NCI-H524 treated with DMSO at 0.1 percent for 48 hours (cell line): ENCODE results near the gene SLC23A2.

Experiments
- DNase-seq: peaks from one replicate; lab custom pipeline; 2025; lab: John Stamatoyannopoulos, UW

SLC23A2 gene

DNA sequence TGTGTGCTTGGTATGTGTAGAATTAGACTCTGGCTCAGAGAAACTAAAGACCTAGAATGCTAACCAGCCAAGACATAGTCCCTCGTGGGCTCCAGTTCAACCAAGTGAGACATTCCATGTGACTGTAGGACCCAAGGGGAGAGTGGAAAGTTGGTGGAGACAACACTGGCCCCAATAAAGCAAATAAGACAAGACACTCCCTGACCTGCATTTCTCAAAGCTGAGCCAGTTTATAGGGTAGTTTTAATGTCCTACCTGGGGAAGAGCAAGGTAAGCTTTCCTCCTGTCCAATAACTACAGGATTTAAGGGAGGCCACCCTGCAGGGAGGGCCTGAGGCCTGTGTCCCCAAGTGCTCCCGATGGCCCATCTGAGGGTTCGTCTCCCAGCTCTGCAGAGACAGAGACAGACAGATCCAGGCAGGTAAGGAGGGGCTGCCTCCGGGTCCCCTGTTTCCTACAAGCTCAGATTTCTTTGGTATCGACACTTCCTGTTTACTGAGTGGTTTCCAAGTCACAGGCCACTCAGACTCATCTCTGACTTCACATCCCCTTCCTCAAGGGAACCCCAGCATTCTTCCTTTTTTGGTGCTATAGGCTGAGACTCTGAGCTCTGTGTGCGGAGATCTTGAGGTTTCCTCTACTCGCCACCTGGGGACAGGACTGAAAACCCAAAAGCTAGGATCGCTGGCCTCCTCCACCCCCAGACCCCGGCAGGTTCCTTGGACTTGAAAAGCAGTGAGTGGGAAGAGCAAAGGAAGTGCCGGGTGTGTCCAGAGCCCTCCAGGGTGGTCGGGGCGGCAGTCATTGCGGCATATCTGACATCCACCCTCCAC lies 187.2 kb downstream of the SLC23A2 start:
- no peak for DNase-seq

DNA sequence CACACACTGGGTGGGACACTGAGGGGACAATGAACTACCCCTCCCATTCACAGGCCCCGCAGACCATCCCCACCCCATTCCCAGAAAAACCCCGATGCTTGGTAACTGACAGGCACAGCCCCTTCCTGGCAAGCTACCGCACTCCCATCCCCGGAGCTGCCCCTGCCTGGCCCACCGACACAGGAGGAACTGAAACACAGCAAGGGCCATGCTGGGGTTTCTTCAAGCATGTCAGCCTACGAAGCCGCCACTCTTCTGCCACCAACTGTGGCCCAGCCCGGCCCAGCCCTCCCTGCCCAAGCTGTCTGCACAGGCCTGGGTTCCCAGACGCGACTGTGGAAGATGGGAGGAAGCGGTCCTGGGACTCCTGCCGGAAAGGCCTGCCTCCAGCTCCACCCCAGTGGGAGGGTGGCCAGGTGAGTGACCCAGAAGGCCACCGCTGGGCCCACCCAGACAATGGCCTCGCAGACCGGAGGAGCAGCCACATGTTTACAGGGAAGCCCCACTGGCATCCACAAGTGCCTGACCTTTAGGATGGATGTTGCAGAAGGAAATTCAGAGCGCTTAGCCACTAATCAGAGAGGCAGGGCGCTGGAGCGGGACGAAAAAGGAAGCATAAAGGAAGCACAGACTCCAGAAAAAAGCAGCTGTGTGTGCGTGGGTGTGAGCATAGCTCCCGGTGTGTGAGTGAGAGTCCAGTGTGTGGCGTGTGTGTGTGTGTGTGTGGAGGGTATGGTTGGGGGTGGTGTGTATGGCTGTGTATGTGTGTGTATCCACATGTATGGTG lies 188.0 kb downstream of the SLC23A2 start:
- no peak for DNase-seq

DNA sequence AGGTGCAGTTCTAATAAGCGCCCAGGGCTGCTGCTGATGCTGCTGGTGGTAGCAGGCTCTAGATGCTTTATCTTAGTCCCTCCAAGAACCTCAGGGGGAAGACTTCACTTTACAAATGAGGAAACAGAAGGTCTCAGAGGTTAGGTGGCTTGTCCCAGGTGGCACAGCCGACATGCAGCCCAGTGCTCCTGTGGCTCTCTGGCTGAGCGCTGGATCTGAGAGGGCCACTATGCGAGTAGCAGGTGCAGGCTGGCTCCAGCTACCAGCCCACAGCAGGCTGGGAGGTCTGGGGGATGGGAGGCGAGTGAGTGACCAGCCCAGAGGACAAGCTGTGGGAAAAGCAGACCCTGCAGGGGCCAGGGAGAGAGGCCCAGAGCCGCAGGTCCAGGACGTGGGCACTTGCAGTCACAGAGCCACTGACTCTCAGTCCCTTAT lies 188.7 kb downstream of the SLC23A2 start:
- DNase-seq = no peak

DNA sequence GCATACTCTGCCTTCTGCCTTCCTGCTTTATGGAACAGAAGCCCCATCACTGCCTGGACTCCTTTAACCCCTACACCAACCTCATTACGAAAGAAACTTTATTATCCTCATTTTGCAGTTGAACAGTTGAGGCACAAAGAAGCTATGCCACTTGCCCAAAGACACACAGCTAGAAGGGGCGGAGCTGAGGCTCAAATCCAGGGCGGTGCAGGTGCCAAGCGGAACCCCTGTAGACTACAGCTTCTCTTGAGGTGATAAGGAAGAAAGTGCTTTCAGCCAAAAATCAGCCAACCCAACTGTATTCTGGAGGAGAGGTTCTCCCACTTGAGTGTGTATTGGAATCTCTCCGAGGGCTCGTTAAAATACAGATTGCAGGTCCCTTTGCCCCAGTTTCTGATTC lies 189.1 kb downstream of the SLC23A2 start:
- no peak for DNase-seq

DNA sequence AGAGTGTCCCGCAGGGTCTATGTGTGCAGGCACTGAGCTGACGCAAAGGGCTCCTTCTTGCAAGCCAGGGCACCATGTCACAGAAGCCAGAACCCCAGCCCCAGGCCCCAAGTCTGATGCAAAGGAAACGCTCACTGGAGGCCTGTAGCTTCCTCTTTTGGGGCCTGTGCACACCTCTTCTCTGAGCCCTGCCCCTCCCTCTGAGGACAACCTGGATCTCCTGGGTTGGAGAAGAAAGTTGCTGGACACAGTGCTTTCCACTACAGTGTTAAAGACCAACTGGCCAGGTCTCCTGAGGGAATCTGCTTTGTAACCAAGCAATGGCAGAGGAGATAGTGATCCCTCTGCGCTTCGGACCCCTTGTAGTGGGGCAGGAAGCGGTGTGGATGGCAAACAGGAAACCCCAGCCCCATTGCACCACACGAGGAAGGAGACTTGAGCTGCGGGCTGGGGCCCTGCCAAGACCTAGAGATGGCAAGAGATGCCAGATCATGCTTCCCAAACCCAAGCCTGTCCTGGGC lies 189.6 kb downstream of the SLC23A2 start:
- DNase-seq = no peak

DNA sequence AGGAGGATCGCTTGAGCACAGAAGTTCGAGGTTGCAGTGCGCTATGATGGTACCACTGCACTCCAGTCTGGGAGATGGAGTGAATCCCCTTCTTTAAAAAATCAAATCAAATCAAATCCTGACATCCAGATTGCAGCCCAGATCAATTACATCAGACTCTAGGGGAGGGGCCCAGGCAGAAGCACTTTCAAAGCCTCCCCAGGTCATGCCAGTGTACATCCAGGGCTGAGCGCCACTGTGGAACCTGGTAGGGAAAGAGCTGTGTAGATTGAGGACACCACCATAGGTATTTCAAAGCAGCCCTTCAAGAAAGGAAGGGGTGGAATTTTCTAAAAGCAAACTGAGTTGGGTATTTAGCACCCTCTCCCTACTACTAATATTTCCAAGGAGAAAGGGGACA lies 190.1 kb downstream of the SLC23A2 start:
- DNase-seq = no peak

DNA sequence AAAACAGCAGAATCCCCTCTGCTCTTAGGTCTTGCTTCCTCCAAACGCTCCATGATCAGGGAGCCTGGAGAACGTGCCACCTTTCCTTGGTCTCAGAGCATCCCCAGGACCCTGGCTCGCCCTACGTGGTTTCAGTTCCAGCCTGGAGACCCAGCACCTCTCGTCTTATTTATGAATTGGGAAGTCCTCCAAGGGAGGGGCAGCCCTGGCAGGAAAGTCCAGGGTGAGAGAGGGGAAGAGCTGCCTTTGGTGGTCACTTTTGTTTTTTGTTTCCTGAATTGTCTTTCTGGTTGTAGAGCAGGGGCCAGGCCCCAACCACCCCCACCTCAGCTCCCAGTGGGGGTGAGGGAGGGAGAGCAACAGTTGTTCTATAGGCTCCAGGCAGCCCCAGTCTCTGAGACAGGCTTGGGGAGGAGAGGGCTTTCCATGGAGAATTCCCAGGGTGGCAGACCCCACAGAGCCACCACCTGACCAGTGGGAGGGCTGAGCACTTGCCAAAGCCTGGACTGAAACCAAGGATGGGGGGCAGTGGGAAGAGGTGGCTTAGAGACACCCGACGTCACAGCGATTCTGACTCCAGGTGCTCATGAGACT lies 190.8 kb downstream of the SLC23A2 start:
- DNase-seq = no peak

DNA sequence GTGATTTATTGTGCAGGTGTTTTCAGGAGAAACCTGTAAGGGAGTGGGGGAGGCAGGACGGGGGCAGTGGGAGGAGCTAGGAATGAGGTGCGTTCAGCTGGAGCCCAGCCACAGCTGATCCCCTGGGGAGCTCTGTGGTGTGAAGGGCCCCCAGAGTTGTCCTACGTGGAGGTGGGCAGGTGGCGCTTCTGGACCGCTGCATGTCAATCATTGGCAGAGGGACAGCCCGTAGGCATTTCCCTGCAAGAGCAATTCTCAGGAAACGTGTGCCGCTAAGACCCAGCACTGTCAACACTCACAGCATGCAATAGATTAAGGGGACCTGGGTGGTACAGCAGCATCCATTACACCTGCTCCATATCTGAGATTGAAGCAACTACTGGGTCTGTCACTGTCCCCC lies 191.6 kb downstream of the SLC23A2 start:
- DNase-seq = no peak

DNA sequence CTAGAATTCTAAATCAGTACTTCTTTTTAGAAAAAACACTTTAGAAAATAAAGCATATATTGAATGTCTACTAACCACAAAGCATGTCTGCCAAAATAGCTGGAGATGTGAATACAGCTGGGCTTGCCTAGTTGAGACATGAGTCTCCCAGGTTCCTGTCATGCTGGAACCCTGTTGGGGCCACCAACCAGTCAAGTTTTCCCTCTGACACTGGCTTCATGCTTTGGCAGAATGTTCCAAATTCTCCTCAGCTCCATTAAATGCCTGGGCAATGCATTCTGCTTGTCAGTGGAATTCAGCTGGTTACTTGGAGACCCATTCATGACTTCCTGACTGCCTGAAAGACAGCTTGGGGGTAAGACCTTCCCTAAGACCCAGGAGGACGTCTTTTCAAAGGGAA lies 192.4 kb downstream of the SLC23A2 start:
- DNase-seq = no peak

DNA sequence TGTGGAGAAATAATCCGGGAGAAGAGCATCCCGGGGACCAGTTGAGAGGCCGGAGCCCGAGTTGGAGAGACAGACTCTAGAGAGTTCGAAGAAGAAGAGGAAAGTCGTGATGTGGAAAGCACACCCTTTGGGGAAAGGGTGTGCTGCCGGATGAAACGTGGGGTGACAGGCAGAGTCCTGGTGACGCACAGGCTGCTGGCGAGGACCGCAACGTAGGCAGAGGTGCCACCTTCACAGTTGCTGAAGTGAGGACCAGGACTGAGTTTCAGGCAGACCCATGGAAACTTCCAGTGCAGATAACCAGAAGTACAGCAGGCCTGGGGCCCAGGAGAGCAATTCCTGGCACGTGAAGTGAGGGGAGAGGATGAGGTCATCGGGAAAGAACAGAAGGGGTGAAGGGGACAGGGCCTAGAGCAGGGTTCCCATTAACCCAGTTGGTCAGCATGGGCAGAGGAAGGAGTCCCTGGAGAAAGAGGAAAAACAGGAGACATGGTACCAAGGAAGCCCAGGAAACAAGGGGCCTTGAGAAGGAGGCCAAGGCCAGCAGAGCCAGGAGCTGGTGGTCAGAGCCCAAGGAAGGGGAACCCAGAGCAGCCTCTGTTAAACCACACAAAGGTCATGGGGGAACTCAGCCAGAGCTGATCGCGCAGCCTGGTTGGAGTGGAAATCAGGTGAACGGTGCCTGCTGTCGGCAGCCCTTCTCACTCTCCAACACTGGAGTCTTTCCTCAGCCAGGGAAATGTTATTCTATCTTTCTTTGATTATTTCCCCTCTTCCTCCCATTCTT lies 195.5 kb downstream of the SLC23A2 start:
- no peak for DNase-seq

DNA sequence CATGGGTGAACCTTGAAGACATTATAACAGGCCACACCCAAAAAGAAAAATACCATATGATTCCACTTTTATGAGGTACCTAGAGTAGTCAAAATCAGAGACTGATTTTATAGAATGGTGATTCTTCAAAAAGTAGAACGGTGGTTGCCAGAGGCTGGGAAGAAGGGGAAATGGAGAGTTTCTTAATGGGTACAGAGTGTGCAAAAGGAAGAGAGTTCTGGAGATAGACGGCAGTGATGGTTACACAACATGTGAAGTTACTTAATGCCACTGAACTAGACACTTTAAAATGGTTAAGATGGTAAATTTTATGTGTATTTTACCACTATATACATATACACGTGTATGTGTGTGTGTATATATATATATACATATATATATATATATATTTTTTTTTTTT lies 198.8 kb downstream of the SLC23A2 start:
- DNase-seq = no peak
